OCI-LY1 (cell line): ENCODE measurements around the gene PPP1CA.

Experiments used
- EZH2 ChIP-seq: fragments of 200-600 bp; sonication (generic), shearing (Covaris generic); IDR thresholded peaks from 2 replicates; pipeline ENCODE4 v1.8.0; 2017; ENCODE audit warnings: borderline replicate concordance, mixed run types, mild to moderate bottlenecking, antibody characterized with exemption, low read length, moderate library complexity, mixed read lengths
- TF ChIP-seq, protein P1 (sequence below): fragments of 200-600 bp; sonication (generic), shearing (Covaris generic); IDR thresholded peaks from 2 replicates; pipeline ENCODE4 v1.5.1; 2017; ENCODE audit warnings: mild to moderate bottlenecking, antibody characterized with exemption, low read length, moderate library complexity, mixed read lengths

- no peak for TF ChIP-seq EZH2
- TF ChIP-seq, protein P1, sequence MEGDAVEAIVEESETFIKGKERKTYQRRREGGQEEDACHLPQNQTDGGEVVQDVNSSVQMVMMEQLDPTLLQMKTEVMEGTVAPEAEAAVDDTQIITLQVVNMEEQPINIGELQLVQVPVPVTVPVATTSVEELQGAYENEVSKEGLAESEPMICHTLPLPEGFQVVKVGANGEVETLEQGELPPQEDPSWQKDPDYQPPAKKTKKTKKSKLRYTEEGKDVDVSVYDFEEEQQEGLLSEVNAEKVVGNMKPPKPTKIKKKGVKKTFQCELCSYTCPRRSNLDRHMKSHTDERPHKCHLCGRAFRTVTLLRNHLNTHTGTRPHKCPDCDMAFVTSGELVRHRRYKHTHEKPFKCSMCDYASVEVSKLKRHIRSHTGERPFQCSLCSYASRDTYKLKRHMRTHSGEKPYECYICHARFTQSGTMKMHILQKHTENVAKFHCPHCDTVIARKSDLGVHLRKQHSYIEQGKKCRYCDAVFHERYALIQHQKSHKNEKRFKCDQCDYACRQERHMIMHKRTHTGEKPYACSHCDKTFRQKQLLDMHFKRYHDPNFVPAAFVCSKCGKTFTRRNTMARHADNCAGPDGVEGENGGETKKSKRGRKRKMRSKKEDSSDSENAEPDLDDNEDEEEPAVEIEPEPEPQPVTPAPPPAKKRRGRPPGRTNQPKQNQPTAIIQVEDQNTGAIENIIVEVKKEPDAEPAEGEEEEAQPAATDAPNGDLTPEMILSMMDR = no peak
These were observed 39.5 kb upstream of the PPP1CA start for GRCh38 chr11:67441098-67441563.
